Mesendoderm (in vitro differentiated cells): ENCODE results near the gene PLCD1.

ENCODE experiments used
- DNase-seq: peaks from one replicate; pipeline ENCODE4 v3.0.0; 2013
- H2AK5ac ChIP-seq: 2 replicates; pipeline ENCODE4 v1.6.1; 2013; ENCODE audit warnings: low read length, inconsistent platforms
- H2BK120ac ChIP-seq: 2 replicates; pipeline ENCODE4 v1.6.1; 2013; ENCODE audit warnings: low read depth, mild to moderate bottlenecking, low read length, moderate library complexity, mixed read lengths
- H2BK15ac ChIP-seq: replicated peaks from 2 replicates; pipeline ENCODE4 v1.6.1; 2013; ENCODE audit warnings: low read depth, mild to moderate bottlenecking, moderate library complexity
- H2BK5ac ChIP-seq: 2 replicates; pipeline ENCODE4 v1.6.1; 2013; ENCODE audit warnings: low read length, inconsistent platforms
- H3K18ac ChIP-seq: 2 replicates; pipeline ENCODE4 v1.6.1; 2013; ENCODE audit warnings: mild to moderate bottlenecking, low read length, mixed read lengths
- H3K23ac ChIP-seq: one replicate; pipeline ENCODE4 v1.6.1; 2013; ENCODE audit warnings: low read length
- H3K27ac ChIP-seq: 2 replicates; pipeline ENCODE4 v1.5.1; 2013; ENCODE audit warnings: low read depth, mild to moderate bottlenecking, inconsistent platforms, low read length, moderate library complexity
- H3K27me3 ChIP-seq: 2 replicates; pipeline ENCODE4 v1.6.1; 2013; ENCODE audit warnings: low read length, control low read depth, mild to moderate bottlenecking, inconsistent platforms; ENCODE audit not compliant: insufficient read depth, poor library complexity
- H3K36me3 ChIP-seq: 2 replicates; pipeline ENCODE4 v1.6.1; 2013; ENCODE audit warnings: low read length, inconsistent platforms; ENCODE audit not compliant: control insufficient read depth, insufficient read depth
- H3K4ac ChIP-seq: one replicate; pipeline ENCODE4 v1.6.1; 2013; ENCODE audit warnings: low read depth, mild to moderate bottlenecking, low read length, moderate library complexity
- H3K4me1 ChIP-seq: 2 replicates; pipeline ENCODE4 v1.6.1; 2013; ENCODE audit warnings: low read depth, low read length, inconsistent platforms; ENCODE audit not compliant: control insufficient read depth
- H3K4me2 ChIP-seq: 2 replicates; pipeline ENCODE4 v1.6.1; 2013; ENCODE audit warnings: low read length
- H3K4me3 ChIP-seq: 2 replicates; pipeline ENCODE4 v1.5.1; 2013; ENCODE audit warnings: mild to moderate bottlenecking, low read length
- H3K56ac ChIP-seq: one replicate; pipeline ENCODE4 v1.6.1; 2013; ENCODE audit warnings: low read length
- H3K79me1 ChIP-seq: 2 replicates; pipeline ENCODE4 v1.6.1; 2013; ENCODE audit warnings: low read length, inconsistent platforms
- H3K79me2 ChIP-seq: 2 replicates; pipeline ENCODE4 v1.6.1; 2013; ENCODE audit warnings: mild to moderate bottlenecking, low read length; ENCODE audit not compliant: control insufficient read depth, insufficient read depth
- H3K9ac ChIP-seq: 2 replicates; pipeline ENCODE4 v1.6.1; 2013; ENCODE audit warnings: low read length, inconsistent platforms
- H4K5ac ChIP-seq: one replicate; pipeline ENCODE4 v1.6.1; 2013; ENCODE audit warnings: low read length
- H4K8ac ChIP-seq: one replicate; pipeline ENCODE4 v1.6.1; 2013; ENCODE audit warnings: low read depth, mild to moderate bottlenecking, control low read depth, low read length, moderate library complexity
- WGBS: extraction: QIAGEN DNeasy Blood & Tissue Kit; methylation state at CpG from one replicate; pipeline ENCODE4 v1.1.7; 2013; ENCODE audit warnings: low lambda C conversion rate, missing lambda C conversion rate; ENCODE audit not compliant: insufficient coverage; ENCODE audit errors: extremely low coverage; 5-methylcytosine and 5-hydroxymethylcytosine counted together

Gene PLCD1

DNA sequence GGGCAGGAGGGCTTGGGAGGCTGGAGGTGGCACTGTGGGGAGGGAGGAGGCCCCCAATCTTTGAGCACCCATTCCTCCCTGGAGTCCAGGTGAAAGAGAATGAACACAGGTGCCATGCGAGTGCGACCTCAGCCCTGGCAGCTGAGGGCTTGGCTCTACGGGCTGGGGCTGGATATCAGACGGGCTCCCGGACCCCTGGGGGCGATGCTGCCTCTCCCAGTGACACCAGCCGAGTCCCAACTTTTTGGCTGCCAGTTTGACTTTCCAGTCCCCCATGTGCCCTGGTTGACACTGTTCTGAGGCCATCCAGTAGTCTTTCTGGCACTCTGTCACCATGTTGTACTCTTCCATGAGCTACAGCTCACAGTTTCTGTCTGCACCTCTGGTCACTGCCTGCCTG is 37.6 kb downstream of the PLCD1 start:
- Histone ChIP-seq H3K79me1 (no peaks in the 10 kb centered on the region), H2AK5ac (no peak overlapping the region), H3K36me3 (no peaks in the 10 kb centered on the region), H2BK15ac (no peak overlapping the region), H3K27ac (no peak overlapping the region), H3K18ac (no peak overlapping the region), H3K23ac (no peak overlapping the region), H3K4me1 (no peaks in the 10 kb centered on the region), H3K27me3 (no peaks in the 10 kb centered on the region), H3K4me3 (no peak overlapping the region), H2BK120ac (no peak overlapping the region), H3K4me2 (no peak overlapping the region), H2BK5ac (no peak overlapping the region), H4K5ac (no peak overlapping the region), H3K9ac (no peak overlapping the region), H4K8ac (no peak overlapping the region), H3K79me2 (no peaks in the 10 kb centered on the region), H3K56ac (peak overlapping the region; percentile 35), H3K4ac (no peak overlapping the region)
- no CpG with 5 or more reads among the region's 7 CpGs for WGBS
- DNase-seq = no peak

- Histone ChIP-seq H3K4me3 (no peak overlapping the region), H2BK15ac (no peak overlapping the region), H2BK120ac (no peak overlapping the region), H3K4ac (no peak overlapping the region), H4K5ac (no peak overlapping the region), H3K4me2 (peak overlapping the region; percentile 15), H3K36me3 (no peaks in the 10 kb centered on the region), H3K27me3 (no peaks in the 10 kb centered on the region), H3K79me1 (no peaks in the 10 kb centered on the region), H2AK5ac (no peak overlapping the region), H2BK5ac (no peak overlapping the region), H3K79me2 (no peaks in the 10 kb centered on the region), H3K27ac (no peak overlapping the region), H3K4me1 (no peaks in the 10 kb centered on the region), H4K8ac (no peak overlapping the region), H3K18ac (no peak overlapping the region), H3K9ac (no peak overlapping the region), H3K56ac (peak overlapping the region; percentile 71), H3K23ac (no peak overlapping the region)
- no CpG with 5 or more reads among the region's 6 CpGs for WGBS
- no peak for DNase-seq
Measured at GRCh38 chr3:37991109-37991508, 38.3 kb downstream of the PLCD1 start.

- Histone ChIP-seq H2BK15ac (no peak within 1 kb of the TSS), H3K4me3 (no peak within 1 kb of the TSS), H3K23ac (no peak within 1 kb of the TSS), H3K18ac (no peak within 1 kb of the TSS), H2BK120ac (no peak within 1 kb of the TSS), H2BK5ac (no peak within 1 kb of the TSS), H3K79me2 (no peaks in the 10 kb centered on the region), H3K4ac (peak within 1 kb of the TSS; percentile 5), H3K27ac (no peak within 1 kb of the TSS), H3K9ac (no peak within 1 kb of the TSS), H2AK5ac (no peak within 1 kb of the TSS), H4K5ac (no peak within 1 kb of the TSS), H3K4me1 (no peaks in the 10 kb centered on the region), H4K8ac (no peak within 1 kb of the TSS), H3K4me2 (peak within 1 kb of the TSS; percentile 15), H3K36me3 (no peaks in the 10 kb centered on the region), H3K79me1 (no peaks in the 10 kb centered on the region), H3K56ac (peak within 1 kb of the TSS; percentile 71), H3K27me3 (no peaks in the 10 kb centered on the region)
- no CpG with 5 or more reads among the region's 10 CpGs for WGBS
- DNase-seq = no peak
Measured at GRCh38 chr3:37990527-37990926, 38.9 kb downstream of the PLCD1 start, which contains the start of gene VILL. Gene VILL (plus strand): TSS chr3:37990786. CDS start chr3:37993673, 2,887 bp downstream.

DNA sequence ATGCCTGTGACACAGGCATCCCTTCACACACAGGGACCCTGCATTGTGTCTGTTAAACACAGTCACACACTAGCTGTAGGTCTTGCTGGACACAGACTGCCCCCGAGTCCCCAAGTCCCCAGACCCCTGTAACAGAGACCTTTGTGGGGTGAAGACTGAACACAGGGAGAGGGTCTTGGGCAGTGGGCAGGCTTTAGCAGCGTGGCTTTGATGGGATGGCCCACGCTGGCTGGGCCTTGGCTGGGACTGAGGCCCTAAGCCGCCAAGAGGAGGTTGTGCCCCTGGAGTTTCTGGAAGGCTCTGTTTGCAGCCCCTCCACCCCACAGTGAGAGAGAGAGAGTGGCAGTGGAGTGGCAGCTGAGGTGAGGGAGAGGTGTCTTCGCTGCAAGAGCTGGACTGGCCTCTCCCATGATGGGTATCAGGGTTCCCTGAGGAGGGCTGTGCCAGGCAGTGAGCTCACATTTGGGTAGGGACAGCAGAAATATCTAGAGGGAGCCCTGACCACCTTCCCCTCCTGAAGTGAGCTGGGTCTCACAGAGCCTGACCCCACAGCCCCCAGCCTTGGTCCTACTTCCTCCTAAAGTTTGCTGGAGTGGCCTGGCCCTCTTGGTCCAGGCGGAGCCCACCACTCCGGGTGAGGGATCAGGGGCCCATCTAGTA is 39.5 kb downstream of the PLCD1 start:
- Histone ChIP-seq H3K4ac (no peak overlapping the region), H2BK5ac (no peak overlapping the region), H3K4me1 (no peaks in the 10 kb centered on the region), H3K36me3 (no peaks in the 10 kb centered on the region), H2BK15ac (no peak overlapping the region), H4K5ac (no peak overlapping the region), H2BK120ac (no peak overlapping the region), H3K27me3 (no peaks in the 10 kb centered on the region), H3K79me2 (no peaks in the 10 kb centered on the region), H3K4me2 (no peak overlapping the region), H3K9ac (no peak overlapping the region), H2AK5ac (no peak overlapping the region), H3K23ac (no peak overlapping the region), H3K79me1 (no peaks in the 10 kb centered on the region), H3K18ac (no peak overlapping the region), H3K4me3 (no peak overlapping the region), H3K27ac (no peak overlapping the region), H4K8ac (no peak overlapping the region), H3K56ac (no peak overlapping the region)
- DNase-seq = no peak
- no CpG with 5 or more reads among the region's 7 CpGs for WGBS

GRCh38 chr3:37988931-37989525 is 40.4 kb downstream of the PLCD1 start:
- no CpG with 5 or more reads among the region's 15 CpGs for WGBS
- H3K4me1 ChIP-seq = no peaks in the 10 kb centered on the region
- H3K27me3 ChIP-seq = no peaks in the 10 kb centered on the region

More at GRCh38 chr3:37988931-37989525, 40.4 kb downstream of the PLCD1 start:
- Histone ChIP-seq H3K23ac (no peak overlapping the region), H2BK15ac (no peak overlapping the region), H2BK120ac (no peak overlapping the region), H3K79me1 (no peaks in the 10 kb centered on the region), H3K4me2 (no peak overlapping the region), H2AK5ac (no peak overlapping the region), H3K27ac (no peak overlapping the region), H3K4ac (no peak overlapping the region), H3K79me2 (no peaks in the 10 kb centered on the region), H2BK5ac (no peak overlapping the region), H4K5ac (no peak overlapping the region), H3K56ac (no peak overlapping the region), H4K8ac (no peak overlapping the region), H3K9ac (no peak overlapping the region), H3K18ac (no peak overlapping the region), H3K36me3 (no peaks in the 10 kb centered on the region), H3K4me3 (no peak overlapping the region)
- DNase-seq = no peak
